Fibroblast of skin of abdomen (primary cell): Measurements from ENCODE around the gene FRRS1L.
"Not testable (repeated sequence)": the region's sequence is repeated elsewhere in the genome, so short reads cannot be mapped to it uniquely, and the experiment has no call there.

ENCODE experiments used
- DNase-seq: peaks from one replicate; pipeline ENCODE4 v3.0.0-alpha.2; 2013

The FRRS1L gene

DNA sequence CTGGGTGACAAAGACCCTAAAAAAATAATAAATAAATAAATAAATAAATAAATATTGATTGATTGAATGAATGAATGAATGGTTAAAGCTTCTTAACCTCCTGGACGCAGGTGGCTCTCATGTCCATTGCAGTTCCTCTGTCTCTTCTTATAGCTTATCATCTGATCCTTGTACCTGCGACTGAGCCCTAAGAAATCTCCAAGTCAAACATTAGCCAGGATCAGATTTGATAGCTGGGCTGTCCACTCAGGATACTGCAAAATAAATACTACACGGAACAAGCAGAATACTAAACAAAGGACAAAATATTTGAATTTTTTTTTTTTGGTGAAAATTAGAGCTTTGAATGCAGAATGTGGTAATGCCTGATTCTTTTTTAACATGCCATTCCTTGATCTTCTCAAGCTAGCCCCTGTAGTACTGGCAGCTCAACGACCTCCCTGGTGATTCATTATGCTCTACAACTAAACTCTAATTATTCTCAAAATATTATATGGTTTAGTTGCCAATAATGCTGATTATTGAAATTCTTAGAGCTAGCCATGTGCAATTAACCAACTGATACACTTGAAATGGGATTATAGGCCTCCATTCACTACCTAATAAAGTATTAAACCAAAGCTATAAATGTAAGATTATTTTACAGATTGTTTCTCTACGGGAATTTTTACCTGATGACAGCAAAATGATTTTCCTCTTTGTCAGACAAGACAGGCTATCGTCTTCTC lies 37.4 kb downstream of the FRRS1L start:
- DNase-seq, result no peak

DNA sequence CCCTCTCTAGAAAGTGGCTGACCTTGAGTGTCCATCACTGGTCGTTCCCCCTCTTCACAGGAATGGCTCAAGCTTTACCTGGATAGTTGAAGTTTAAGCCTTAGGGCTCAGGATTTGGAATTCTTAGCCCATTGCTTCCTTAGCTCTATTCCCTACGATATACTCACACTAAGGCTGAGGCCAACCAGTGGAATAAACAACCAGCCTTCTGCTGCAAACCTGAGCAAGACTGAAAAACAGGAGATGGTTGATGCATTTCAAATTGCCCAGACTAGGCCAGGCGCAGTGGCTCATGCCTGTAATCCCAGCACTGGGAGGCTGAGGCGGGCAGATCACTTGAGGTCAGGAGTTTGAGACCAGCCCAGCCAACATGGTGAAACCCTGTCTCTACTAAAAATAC lies 40.4 kb downstream of the FRRS1L start:
- not testable (repeated sequence) for DNase-seq

DNA sequence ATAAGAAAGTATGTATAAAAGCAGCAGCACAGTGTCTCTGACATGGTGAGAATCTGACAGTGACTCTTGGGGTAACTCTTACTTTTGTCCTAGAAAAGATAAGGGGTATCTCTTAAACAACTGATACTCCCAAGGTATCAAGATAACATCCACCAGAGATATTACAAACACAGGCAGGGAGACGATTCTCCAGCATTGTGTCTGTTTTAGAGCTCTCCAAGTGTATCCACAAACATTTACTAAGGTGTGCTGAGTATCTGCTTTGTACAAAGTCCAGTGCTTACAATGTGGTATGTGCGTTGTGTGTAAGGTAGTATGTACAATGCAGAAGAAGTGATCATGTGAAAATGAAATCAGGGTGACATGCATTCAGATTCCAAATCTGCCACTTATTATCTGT lies 42.9 kb downstream of the FRRS1L start:
- DNase-seq, result no peak

DNA sequence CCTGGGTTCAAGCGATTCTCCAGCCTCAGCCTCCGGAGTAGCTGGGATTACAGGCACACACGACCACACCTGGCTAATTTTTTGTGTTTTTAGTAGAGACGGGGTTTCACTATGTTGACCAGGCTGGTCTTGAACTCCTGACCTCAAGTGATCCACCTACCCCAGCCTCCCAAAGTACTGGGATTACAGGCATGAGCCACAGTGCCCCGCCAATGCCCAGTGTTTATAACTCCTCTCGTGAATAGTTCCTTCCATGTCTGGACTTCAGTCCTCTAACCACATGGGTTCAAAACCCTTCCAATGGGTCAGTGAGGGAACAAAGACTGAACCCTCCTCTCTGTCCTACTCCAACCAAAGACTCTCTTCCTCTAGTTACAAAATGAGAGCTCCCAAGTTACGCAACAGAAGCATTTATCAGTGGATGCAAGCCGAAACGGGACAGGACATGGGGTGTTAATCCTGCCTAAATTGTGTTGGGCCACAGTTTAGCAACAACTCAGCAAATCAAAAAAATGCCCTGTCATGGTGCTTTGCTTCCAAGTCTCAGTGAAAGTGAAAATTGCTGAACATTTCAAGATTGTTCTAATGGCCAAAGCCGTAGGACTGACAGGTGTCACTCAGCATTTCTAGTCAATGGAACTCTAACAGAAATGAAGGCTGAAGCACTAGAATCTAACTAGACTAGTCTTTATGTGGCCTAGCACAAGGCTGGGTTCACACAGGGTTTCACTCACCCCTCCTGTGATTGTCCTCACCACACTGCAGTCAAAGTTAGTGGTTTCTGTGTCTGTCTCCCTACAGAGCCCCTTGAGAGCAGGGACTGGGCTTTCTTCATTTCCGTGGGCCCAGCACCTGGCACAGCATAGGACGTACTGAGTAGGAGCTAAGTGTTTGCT lies 44.1 kb downstream of the FRRS1L start:
- no peak for DNase-seq

DNA sequence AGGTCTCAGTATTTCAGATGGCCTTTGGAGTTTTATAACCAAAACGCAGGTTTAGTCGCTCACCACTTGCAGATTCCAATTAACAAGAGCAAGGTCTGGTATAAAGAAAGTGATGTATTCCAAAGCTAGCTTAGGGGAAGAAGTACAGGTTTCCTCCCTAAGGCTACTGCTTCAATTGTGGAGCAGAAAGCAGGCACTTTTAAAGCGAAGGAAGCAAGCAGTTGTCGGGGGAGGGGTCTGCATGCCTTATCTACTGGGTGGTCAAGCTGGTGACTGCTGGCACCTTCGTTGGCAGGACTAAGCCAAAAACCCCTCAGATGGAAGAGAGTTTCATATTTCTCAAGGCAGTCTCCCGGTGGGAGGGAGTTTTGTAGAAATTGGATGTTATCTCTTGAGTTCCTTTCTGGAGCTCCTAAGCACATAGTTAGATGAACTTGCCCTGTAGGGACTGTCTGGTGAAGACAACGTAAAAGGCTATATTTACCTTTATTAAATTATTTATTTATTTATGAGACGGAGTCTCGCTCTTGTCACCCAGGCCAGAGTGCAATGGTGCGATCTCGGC lies 45.7 kb downstream of the FRRS1L start:
- DNase-seq, result no peak

DNA sequence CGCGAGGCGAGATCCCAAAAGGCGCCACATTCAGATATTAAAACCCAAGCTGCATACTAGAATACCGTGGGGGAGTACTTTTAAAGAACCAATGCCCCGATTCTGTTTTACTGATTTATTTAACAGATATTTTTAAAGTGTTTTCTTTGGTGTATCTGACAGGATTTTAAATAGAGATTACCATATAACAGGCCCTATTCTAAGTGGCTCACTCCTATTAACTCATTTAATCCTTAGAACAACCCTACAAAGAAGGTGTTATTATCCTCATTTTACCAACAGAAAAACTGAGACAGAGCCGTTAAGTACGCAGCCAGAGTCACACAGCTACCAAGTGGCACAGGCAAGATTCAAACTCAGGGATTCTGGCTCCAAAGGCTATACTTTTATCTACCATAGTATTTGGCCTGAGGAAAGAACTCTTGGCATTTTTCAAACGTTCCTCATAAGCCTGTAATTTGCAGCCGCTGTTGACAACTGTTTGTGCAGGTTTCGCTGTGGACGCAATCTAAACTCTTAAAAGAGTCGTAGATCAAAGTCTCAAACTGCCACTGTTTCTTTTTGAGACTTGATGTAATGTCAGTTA lies 46.8 kb downstream of the FRRS1L start:
- DNase-seq, result no peak

DNA sequence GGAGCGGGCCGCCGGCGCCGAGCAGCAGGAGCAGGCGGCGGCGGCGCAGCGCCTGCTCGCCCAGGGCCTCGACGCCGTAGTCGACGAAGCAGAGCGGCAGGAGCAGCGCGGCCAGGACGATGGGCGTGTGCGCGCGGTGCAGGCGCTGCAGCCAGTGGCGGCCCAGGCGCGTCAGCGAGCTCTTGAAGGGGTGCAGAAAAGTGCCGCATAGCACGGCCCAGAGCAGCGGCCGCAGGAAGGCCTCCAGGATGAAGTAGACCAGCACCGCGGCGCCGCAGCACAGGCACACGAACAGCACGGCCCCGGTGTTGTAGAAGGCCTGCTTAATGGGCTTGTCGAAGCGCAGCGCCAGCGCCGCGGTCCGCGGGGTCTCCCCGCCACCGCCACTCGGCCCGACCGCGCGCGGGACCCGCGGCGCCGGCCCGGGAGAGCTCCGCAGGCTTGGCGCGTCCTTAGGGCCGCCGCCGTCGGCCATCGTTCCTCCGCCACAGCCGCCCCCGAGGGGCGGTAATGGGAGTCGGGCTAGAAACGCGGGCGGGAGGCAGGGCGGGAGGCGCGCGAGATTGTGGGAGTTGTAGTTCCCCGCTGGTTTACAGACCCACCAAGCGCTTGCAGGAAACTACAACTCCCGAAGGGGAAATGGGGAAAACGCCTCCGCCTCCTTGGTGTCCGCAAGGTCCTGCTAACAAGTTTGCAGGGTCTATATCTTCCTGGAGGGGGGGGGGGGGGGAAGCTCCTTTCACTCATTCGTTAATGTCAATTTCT lies 47.4 kb downstream of the FRRS1L start, which contains the start of gene TMEM245:
Gene TMEM245 (minus strand): TSS at position 509 of the 765 bp plus-strand sequence. CDS start 34 bp downstream, at position 475.
- DNase-seq, result peak; percentile 100

DNA sequence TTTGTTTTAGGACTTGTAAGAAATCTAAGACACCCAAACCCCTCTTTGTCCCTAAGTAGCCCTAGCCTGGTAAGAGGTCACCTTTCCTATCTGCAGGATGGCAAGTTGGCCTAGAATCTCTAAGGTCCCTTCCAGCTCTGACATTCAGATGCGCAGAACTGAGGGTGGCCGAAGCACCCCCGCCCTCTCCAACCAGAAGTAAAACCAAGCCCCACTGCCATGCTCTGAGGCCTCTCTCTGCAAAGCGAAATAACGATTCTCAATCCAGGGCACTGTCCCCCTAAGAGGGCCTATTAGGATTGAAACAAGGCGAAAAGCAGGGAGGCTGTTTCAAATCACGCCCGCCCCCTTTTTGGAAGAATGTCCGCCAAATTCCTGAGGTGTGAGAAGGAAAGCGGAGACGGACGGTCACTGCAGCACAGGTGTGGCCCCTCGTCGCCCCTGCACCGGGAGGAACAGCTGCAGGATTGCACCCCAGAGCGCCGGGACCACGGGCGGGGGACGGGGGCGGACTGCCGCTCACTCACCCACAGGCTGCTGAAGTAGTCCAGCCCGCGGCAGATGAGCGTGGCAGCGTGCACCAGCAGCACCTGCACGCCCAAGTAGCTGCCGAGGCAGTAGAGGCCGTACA lies 48.1 kb downstream of the FRRS1L start:
- DNase-seq, result no peak

DNA sequence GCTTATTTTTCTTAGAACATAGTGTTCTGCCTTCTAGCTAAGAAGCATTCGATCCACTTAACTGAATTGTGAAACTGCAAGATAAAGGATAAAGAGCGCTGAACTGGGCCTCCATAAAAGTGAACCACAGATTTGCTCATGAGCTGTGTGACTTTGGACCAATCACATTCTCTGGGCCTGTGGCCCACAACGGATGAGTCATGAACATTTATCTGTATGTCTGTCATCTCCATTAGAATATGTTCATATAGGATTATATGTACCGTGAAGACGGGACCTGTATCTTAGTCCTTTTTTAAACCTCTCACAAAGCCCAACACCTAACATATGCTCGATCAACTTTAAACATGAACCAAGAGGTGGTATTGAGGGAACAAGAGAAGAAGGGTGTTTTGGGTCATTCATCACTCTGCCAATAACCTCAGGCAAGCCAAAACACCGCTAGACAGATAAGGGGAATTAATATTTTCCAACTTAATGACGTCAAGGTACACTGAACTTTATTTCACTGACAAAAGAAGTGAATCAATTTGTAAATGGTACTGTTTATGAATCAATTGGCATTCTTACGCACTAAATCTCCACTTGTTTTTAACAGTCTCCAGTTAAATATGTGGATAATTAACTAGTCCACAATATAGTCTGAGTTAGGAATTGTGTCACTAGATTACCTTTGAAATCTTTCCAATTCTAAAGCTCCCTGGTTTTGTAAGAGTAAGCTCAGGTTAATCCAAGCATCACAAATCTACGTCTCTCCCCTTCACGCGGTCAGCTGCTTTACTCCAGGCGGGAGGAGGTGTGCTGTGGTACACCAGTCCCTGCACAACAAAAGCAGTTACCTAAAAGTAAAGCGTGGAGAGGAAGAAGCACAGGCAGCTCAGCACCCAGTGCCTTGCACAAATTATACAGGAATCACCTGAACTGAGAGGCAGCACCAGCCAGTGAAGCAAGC lies 48.9 kb downstream of the FRRS1L start:
- DNase-seq, result peak; percentile 87

DNA sequence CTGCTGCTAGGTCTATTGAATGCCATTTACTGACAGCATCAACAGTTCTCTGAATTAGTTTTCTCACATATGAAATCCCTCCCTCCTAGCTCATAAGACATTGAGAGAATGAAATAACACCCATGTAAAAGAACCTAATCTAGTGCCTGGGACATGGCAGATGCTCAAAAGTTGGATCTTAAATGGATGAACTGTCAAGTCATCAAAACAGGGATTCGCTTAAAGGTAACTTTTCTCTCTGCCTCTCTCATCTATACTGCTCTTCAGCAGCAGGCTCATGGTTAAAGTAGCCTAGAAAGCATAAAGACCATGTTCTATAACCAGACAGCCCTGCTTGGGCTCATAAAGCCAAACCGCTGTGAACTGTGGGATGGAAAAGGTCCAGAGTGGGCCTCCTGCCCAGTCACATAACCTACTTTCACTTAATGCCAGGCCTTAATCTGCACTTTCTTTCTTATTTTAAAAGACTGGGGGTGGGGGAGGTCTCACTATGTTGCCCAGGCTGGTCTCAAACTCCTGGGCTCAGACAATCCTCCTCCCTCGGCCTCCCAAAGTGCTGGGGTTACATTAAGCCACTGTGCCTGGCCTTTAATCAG lies 51.0 kb downstream of the FRRS1L start:
- DNase-seq, result no peak

DNA sequence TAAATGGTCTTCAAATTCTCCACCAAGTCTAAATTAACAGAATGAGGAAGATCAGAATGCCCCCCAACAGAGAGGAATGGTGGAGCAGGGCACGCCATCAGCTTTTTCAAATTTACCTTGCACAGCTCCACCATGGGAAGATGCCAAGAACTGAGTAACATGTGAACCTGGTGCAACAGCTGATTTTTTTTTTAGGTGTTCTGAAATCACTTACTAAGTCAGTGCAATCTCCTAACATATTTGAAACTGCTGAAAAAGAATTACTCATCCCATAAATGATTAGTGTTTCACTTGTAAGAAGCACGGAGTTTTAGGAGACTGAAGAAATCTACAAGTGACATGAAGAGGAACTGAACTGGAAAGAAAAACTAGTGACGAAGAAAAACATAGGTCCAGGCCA lies 52.4 kb downstream of the FRRS1L start:
- peak; percentile 50 for DNase-seq

DNA sequence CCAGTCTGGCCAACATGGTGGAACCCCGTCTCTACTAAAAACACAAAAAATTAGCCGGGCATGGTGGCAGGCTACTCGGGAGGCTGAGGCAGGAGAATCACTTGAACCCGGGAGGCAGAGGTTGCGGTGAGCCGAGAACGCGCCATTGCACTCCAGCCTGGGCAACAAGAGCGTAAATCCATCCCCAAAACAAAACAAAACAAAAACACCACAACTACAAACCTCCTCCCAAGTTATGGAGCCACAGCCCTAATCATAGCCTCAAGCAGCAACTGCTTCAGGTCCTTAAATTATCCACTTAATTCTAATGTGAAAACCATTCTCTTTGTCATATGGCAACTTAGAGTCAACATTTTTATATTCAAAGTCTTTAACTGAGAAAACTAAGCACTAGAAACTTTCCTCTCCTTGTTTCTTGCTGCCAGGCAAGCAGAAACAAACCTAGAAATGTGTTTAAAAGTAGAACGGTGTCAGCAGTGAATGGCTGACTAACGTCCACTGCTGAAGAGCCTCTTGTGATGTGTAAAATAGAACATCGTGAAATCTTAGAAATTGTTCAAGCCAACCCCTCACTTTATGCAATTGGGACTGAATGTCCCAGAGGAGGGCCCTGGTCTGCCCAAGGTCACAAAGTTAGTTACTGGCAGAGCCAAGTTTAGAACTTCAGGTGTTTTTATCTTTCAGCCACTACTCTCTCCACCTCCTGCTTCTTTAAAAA lies 53.0 kb downstream of the FRRS1L start:
- no peak for DNase-seq

DNA sequence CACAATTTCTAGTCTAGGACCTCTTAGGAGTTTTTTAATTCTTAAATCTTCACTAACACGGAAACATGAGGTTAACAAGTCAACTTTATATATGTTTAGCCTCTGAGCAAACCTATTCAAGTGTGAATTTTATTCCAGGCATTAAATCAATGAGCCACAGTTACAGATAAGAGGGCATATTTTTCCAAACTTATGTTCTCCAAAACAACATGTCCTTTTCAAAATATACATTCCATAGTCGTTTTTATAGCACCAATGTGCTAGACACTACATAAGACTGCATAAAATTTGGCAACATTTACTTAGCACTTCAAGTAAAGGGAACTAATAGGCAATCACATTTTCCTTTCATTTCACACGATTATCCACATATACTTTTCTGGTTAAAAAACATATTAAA lies 53.8 kb downstream of the FRRS1L start:
- no peak for DNase-seq

DNA sequence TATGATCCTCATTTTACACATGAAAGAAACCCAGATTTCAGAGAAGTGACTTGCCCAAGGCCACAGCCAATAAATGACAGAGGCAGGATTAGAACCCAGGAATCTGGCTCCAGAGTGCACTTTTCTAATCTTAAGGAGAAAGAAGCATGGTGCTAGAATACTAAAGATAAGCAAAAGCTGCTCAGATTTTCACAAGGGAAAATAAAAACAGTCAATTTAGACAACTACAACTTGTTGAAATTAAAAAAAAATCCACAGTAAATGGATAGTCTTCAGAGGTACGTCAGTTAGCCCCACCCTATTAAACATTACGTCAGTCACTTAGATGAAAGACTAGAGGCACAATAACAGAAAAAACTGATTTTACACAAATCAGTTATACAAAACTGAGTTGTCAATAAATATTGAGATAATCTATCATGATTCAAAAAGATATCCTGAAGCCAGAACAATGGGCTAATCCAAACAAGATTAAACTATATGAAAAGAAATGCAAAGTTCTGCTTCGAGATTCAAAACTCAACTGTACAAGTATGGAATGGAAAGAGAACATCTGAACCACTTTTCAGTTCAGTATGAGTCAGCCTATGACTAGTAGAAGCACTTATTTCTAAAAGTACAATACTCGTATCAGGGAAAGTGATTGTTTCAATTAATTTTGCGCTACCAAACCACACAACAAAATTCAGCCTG lies 56.6 kb downstream of the FRRS1L start:
- peak; percentile 68 for DNase-seq

DNA sequence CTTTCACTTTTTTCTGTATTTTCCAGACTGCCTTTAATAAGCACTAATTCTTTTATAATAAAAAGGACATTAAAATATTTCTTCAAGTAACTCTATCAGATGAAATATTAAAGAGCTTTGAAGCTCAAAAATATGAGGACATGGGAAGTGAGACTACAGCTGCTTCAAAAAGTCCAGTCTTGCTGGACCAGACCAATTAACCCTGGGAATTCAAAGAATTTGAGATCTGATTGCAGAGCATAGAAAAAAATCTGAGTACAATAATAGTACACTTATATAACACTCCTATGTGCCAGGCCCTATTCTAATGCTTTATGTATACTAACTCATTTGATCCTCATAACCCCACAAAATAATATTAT lies 57.1 kb downstream of the FRRS1L start:
- DNase-seq, result no peak

DNA sequence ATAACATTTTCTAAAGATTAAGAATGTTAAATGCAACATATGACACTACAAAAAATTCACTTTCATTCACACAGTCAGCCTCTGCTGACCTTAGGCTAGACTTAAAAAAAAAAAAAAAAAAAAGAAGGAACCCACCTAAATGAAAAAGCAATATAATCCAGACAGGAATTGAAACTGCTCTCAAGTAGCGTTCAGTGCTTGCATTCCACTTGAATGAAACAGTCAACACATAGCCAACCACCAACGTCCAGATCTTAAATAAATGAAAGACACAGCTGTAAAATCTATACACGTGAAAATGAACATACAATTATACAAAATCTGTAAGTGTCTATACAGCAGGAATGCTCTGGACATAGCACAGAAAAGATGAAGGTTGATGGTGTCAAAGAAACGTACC lies 58.7 kb downstream of the FRRS1L start:
- DNase-seq, result peak; percentile 65

DNA sequence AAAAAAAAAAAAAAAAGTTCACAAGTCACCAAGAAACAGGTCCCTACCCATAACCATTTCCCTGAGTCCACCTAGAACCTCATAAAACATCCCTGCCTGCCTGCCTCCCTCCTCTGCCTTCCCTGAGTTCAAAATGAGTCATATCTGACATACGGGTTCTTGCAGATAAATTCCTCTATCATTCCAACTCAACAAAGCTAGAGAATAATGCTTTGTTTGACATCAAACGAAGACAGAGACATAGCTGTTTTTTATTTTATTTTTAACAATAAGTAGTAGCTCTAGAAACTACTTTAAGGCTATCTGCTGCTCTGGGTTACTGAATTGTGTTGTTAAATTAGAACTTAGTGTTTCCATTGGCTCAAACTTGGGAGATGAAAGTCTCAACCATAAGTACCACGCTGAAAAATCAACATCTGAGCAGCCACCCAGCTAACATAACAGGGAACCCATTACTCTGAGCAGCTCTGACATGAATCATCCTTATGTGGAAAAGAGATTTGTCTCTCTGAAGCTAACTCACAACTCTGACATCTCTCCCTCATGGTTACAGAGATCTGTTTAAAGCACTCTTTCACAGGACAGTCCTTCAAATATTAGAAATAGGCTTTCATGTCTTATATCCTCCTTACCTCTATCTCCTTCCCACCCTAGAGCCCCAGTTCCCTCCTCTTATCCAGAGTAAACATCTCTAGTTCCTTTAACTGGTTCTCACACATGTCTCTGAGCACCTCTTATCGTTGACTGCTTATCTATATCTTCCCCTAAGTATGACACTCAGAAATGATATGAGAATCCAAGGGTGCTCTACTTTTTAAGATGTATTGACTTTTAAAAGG lies 59.4 kb downstream of the FRRS1L start:
- DNase-seq, result peak; percentile 79

DNA sequence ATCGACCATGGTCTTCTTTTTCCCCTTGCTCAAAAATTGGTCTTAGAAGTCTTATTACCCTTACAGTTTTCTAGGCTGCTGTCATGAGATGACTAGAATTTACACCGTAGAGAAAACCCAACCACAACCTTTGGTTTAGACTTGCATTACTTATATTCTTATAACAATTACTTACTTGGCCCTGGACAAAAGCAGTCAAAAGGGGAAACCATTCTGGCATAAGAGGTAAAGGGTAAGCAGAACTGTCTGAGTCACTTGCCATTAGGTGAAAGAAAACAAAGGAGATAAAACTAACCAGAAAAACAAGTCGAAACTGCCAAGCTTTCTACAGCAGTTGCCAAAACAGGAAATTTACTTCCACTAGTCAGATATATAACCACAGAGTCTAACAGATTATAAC lies 65.2 kb downstream of the FRRS1L start:
- peak; percentile 51 for DNase-seq
